Large intestine (tissue), 3 donors: ENCODE results near the gene TCEANC2. TPM values are rescaled to one million over a fixed set of nuclear protein-coding genes. Genes with fewer than 3 reads are reported as not detected.

Experiments used
- DNase-seq, 2 donors: peaks; one replicate each; pipeline versions ENCODE4 v3.0.0 to v3.0.0-alpha.2; 2013
- H3K27ac ChIP-seq: one replicate; pipeline ENCODE4 v1.5.1; 2013; ENCODE audit warnings: low read length
- H3K27me3 ChIP-seq: 2 replicates; pipeline ENCODE4 v1.6.1; 2013; ENCODE audit warnings: low read length; ENCODE audit not compliant: control insufficient read depth, insufficient read depth
- H3K36me3 ChIP-seq: 2 replicates; pipeline ENCODE4 v1.6.1; 2013; ENCODE audit warnings: low read length; ENCODE audit not compliant: control insufficient read depth, insufficient read depth
- H3K4me1 ChIP-seq: one replicate; pipeline ENCODE4 v1.6.1; 2013; ENCODE audit warnings: low read length; ENCODE audit not compliant: control insufficient read depth, insufficient read depth
- H3K4me3 ChIP-seq: one replicate; pipeline ENCODE4 v1.5.1; 2013; ENCODE audit warnings: low read length
- H3K9me3 ChIP-seq: one replicate; pipeline ENCODE4 v1.6.1; 2013; ENCODE audit warnings: mild to moderate bottlenecking, low read depth, low read length, moderate library complexity; ENCODE audit not compliant: control insufficient read depth
- WGBS: methylation state at CpG from one replicate; pipeline ENCODE4 v1.1.5; 2013; ENCODE audit warnings: low lambda C conversion rate; ENCODE audit not compliant: insufficient coverage; 5-methylcytosine and 5-hydroxymethylcytosine counted together
- polyA plus RNA-seq: library from polyadenylated mRNA; unstranded; fragments of 120-200 nt; gene quantifications from one replicate; pipeline ENCODE4 v1.2.1, GENCODE V29; 2013

The TCEANC2 gene
- polyA plus RNA-seq, 1 donor: 5.6 TPM

DNA sequence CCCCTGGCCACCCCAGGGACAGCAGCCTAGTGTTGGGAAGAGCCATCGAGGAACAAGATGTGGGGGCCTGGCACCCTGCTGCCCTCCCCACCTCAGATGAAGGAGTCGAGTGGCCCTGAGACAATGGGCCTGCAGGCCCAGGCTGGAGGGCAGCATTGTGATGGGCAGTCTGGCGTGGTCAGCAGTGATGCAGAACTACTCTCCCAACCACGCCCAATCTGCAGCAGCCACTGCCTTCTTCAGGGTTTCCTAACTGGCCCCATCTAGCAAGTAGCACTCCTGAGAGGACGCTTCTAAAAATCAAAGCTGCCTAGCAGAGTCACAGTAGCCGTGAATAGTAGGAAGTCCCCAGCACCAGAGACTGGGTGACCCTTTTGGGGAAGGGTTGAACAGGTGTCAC lies 80.9 kb downstream of the TCEANC2 start:
- DNase-seq: no peak
- H3K9me3 ChIP-seq: no peaks in the 10 kb centered on the region
- no peak overlapping the region for H3K4me3 ChIP-seq
- no peak overlapping the region for H3K27ac ChIP-seq
- no peaks in the 10 kb centered on the region for H3K27me3 ChIP-seq
- no peaks in the 10 kb centered on the region for H3K36me3 ChIP-seq
- no peaks in the 10 kb centered on the region for H3K4me1 ChIP-seq
- WGBS: no CpG with 5 or more reads among the region's 6 CpGs

DNA sequence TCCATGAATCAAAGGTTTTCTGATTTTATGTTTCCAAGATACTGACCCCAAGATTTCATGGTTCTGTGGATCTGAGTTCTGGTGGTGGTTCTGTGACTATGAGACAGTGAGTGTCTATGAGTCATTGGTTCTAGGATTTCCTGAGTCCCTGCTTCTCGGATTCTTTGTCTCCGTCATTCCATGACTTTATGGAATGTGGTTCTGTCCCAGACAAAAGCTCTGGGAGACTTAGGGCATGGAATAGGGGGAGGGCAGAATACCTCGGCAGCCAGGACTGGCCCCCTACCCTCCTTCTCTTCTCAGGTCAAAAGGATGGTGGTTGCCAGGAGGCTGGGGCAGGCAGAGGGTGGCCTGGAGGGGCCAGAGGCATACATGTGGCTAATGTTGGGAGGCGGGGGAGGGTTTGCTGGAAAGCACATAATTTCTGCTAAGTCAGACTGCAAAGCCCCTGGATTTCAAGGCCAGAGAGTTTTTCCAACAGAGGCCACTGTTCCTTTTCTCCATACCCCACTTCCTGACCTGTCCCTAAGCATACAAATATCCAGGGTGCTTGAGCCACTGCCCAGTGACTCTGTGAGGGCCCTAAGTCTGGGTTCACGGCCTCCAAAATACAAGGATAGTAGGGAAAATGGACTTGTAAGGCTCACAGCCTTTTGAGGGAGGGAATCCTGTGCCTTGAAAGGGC lies 82.2 kb downstream of the TCEANC2 start:
- Histone ChIP-seq H3K9me3 (no peaks in the 10 kb centered on the region), H3K27ac (no peak overlapping the region), H3K36me3 (no peaks in the 10 kb centered on the region), H3K4me1 (no peaks in the 10 kb centered on the region), H3K27me3 (no peaks in the 10 kb centered on the region), H3K4me3 (no peak overlapping the region)
- WGBS: no CpG with 5 or more reads among the region's 5 CpGs
- no peak for DNase-seq

DNA sequence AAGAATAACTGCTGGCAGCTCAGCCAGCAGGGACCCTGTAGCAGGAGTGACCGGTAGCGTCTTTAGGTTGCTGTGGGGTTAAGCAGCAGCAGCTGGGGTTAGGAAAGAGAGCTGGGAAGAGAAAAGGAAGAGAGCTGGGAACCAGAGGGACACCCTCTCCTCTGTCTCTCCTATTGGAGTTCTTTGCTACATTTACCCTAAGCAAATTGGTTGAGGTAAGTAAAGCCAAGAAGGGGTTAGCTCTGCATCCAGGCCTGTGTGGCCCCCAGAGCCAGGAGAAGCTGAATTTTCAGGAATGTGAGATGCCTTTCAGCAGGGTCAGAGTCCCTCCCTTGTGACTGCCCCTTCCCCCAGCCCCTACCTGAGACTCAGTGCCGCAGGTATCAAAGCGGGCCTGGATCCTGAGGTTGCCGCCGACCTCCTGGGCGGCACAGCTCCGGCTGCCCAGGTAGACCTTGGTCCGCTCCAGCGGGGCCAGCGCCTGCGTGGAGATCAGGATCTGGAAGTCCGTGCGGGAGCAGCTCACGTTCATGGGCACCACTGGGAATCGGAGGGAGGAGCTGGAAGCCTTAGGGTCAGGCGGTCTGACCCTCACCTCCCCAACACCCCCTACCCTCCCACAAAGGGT lies 83.0 kb downstream of the TCEANC2 start:
- H3K27ac ChIP-seq: no peak overlapping the region
- H3K4me1 ChIP-seq: no peaks in the 10 kb centered on the region
- no peaks in the 10 kb centered on the region for H3K27me3 ChIP-seq
- WGBS: no CpG with 5 or more reads among the region's 17 CpGs
- no peak for DNase-seq
- no peak overlapping the region for H3K4me3 ChIP-seq
- no peaks in the 10 kb centered on the region for H3K9me3 ChIP-seq
- no peaks in the 10 kb centered on the region for H3K36me3 ChIP-seq

DNA sequence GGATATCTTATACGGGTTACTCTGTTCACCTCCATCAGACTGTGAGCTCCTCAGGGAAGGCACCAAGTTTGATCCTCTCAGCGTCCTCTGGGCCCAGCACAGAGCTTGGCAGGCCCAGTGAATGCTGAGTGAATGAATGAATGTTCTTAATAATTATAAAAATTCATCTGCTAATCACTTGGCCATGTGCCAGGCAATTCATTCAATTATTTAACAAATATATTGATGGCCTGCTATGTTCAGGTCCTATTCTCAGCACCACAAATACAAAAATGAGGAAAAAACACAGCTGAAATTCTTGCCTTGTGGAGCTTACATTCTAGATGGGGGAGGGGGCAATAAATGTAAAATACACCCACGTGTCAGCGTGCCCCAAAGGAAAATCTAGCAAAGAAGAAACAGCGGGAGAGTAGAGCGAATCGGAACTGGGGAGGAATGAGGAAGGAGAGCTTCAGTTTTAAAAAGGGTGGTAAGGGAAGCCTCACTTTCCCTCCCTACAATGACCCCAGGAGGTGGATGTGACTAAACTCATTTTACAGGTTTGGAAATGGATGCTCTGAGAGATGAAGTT lies 83.6 kb downstream of the TCEANC2 start:
- Histone ChIP-seq H3K27me3 (no peaks in the 10 kb centered on the region), H3K9me3 (no peaks in the 10 kb centered on the region), H3K36me3 (no peaks in the 10 kb centered on the region), H3K4me1 (peaks cover 5% of the 10 kb centered on the region), H3K27ac (no peak overlapping the region), H3K4me3 (no peak overlapping the region)
- 77% methylated on average over 5 of the region's 7 CpGs for WGBS
- no peak for DNase-seq

DNA sequence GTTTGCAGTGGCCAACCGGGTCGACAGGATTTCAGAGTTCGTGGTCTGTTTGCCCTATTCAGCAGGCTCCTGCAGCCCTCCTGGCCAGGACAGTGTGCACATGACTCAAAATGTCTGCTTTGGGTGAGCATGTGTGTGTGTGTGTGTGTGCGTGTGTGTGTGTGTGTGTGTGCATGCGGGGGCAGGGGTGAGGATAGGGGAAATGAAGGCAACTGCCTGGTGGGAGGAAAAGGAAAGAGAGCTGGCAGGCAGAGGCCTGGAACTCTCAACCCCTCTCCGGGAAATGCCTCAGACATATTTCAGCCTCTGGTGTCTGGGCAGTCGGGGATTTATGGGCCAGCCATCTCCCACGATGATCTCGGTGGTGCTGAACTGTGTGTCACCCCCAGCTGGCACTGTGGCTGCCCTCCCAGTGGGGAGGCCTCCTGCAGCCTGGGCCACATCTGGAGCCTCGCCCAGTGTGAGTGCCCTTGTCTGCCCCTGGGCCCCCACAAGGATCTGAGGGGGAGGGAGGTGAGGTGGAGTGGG lies 84.2 kb downstream of the TCEANC2 start:
- Histone ChIP-seq H3K4me1 (peaks cover 6% of the 10 kb centered on the region), H3K9me3 (no peaks in the 10 kb centered on the region), H3K27ac (no peak overlapping the region), H3K27me3 (no peaks in the 10 kb centered on the region), H3K4me3 (no peak overlapping the region), H3K36me3 (no peaks in the 10 kb centered on the region)
- WGBS: no CpG with 5 or more reads among the region's 10 CpGs
- no peak for DNase-seq

DNA sequence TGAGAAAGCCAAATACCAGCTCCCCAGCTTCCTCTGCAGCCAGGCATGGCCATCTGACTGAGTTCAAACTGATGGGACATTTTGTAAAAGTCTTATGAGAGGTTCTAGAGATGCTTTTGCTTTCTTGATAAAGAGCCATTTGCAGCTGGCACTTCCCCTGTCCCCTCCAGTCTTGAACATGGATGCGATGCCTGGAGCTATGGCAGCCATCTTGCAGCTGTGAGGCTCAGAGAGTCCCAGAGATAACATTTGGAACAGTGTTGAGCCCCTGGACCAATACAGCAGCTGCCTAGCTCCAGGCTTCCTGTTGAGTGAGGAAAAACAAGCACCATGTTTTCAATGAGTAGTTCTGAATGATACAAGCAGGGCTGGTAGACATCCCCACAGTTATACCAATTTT lies 85.6 kb downstream of the TCEANC2 start:
- Histone ChIP-seq H3K4me3 (no peak overlapping the region), H3K36me3 (no peaks in the 10 kb centered on the region), H3K27me3 (no peaks in the 10 kb centered on the region), H3K4me1 (peaks cover 6% of the 10 kb centered on the region), H3K9me3 (no peaks in the 10 kb centered on the region), H3K27ac (no peak overlapping the region)
- no CpG with 5 or more reads among the region's 1 CpG for WGBS
- no peak for DNase-seq

DNA sequence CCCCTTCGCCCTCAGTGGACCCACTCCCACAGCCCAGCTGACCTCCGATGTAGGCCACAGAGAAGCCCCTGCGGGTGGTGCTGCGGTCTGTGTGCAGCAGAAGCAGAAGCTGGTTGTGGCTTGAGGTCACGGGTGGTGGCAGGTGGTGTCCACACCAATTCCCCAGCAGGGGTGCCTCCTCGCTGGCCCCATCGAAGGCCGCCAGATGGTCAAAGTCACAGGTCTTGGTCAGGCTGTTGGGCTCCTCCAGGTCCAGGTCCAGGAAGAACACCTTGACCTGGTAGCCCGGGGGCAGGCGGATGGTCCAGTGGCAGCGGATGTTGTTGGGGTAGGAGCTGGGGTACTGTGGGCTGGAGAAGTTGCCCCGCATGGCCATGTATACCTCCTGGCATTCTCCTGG lies 86.3 kb downstream of the TCEANC2 start:
- no peak overlapping the region for H3K27ac ChIP-seq
- H3K9me3 ChIP-seq: no peaks in the 10 kb centered on the region
- H3K27me3 ChIP-seq: no peaks in the 10 kb centered on the region
- H3K4me3 ChIP-seq: no peak overlapping the region
- WGBS: no CpG with 5 or more reads among the region's 12 CpGs
- DNase-seq: no peak
- H3K36me3 ChIP-seq: no peaks in the 10 kb centered on the region
- peaks cover 6% of the 10 kb centered on the region for H3K4me1 ChIP-seq

DNA sequence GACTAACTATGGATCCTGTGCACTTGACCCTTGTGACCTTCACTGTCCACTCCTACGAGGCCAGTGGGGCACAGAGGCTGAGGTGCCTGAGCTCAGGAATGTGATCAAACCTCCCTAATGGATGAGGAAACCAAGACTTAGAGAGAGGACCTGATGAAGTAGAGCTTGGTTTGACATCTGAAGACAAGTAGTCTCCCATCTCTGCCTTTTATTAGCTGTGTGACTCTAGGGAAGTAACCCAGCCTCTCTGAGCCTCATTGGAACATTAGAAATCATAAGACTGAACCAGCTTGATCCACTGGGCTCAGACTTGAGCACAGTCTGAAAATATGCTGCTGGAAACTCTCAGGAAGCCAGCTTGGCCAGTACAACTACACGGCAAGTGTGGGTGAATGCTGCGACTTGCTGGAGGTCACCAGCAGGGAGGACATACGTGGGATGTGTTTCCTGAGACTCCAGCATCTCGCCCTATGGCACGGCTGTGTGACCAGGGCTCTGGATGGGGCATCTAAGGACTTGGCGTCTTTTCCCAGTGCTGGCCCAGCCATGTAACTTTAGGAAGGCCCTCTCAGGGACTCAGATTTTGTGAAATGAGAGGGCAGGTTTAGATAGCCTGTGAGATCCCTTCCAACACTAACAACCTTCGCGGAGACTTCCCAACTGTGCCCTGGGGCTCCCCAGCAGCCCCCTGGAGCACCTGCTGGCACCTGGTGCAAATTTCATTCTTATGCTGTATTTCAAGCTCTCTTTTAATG lies 88.9 kb downstream of the TCEANC2 start:
- H3K9me3 ChIP-seq: no peaks in the 10 kb centered on the region
- WGBS: no CpG with 5 or more reads among the region's 9 CpGs
- no peaks in the 10 kb centered on the region for H3K27me3 ChIP-seq
- H3K4me3 ChIP-seq: no peak overlapping the region
- peaks cover 6% of the 10 kb centered on the region for H3K4me1 ChIP-seq
- H3K36me3 ChIP-seq: no peaks in the 10 kb centered on the region
- DNase-seq: no peak
- no peak overlapping the region for H3K27ac ChIP-seq

DNA sequence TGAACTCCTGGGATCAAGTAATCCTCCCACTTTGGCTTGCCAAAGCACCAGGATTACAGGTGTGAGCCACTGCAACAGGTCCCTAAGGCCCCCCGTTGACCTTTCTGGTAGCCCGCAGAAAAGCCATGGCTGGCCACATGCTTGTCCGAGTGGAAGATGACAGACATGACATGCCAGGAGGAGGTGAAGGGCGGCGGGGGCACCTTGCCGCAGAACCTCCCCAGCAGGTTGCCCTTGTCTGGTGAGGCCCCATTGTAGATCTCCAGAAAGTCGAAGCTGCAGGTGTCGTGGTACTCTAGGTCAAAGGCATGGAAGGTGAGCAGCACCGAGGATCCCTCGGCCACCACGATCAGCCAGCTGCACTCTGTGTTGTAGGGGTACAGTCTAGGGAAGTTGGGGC lies 91.0 kb downstream of the TCEANC2 start:
- peaks cover 6% of the 10 kb centered on the region for H3K4me1 ChIP-seq
- no peaks in the 10 kb centered on the region for H3K36me3 ChIP-seq
- H3K27ac ChIP-seq: no peak overlapping the region
- no CpG with 5 or more reads among the region's 11 CpGs for WGBS
- H3K27me3 ChIP-seq: no peaks in the 10 kb centered on the region
- no peaks in the 10 kb centered on the region for H3K9me3 ChIP-seq
- H3K4me3 ChIP-seq: no peak overlapping the region
- DNase-seq: no peak

DNA sequence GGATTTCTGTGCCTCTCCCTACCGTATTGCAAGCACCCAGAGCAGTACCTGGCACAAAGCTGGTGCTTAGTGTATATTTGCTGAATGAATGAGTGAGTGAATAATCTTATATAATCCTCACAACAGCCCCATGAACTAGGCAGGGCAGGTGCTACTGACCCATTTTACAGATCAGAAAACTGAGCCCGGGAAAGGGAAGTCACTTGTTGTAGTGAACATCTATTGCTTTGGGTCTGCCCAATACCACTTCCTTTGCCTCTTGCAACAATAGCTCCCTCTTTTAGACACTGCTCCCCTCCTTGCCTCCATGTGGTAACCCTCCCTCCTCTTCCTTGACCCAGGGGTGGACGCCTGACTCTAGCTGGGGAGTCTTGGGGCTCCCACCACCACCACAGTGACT lies 96.3 kb downstream of the TCEANC2 start:
- no CpG with 5 or more reads among the region's 3 CpGs for WGBS
- H3K9me3 ChIP-seq: no peaks in the 10 kb centered on the region
- peaks cover 6% of the 10 kb centered on the region for H3K4me1 ChIP-seq
- no peaks in the 10 kb centered on the region for H3K27me3 ChIP-seq
- no peak overlapping the region for H3K27ac ChIP-seq
- H3K36me3 ChIP-seq: no peaks in the 10 kb centered on the region
- H3K4me3 ChIP-seq: no peak overlapping the region
- DNase-seq: no peak
